ENCODE results near the gene TBX18.

TBX18 gene

DNA sequence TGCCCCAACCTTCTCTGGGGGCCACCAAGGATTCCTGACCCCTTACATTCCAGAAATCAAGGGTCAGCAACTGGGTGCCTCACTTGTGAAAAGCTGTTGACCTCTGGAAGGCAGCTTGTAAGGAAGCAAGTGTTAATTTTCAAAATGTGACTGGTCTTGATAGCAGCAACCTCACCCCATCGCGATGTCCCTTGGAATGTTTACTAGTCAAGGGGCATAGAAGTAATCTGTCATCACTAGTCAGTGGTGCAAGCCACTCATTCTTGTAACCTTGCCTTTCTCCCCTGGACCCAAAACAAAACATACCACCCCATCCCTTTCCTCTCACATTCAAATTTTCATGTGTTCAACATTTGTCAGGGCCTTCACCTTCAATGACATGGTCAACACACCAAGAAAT, 30.5 kb downstream of the TBX18 start:
- no peak for TF ChIP-seq EP300 (IDR thresholded peaks at IDR 0.05; ENCODE audit: borderline replicate concordance)

DNA sequence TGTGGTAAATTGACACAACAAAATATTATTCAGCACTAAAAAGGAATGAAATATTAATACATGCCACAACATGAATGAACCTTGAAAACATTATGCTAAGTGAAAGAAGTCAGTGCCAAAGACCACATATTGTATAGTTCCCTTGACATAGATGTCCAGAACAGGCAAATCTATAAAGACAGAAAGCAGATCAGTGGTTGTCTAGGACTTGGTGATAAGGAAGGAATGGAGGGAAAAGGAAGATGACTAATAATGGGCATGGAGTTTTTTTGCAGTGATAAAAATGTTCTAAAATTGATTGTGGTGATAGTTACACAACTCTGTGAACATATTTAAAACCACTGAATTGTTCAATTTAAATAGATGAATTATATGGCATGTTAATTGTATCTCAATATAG, 32.5 kb downstream of the TBX18 start:
- TF ChIP-seq MAX (IDR thresholded peaks at IDR 0.05): no peak
- TF ChIP-seq TCF12 (IDR thresholded peaks at IDR 0.05; ENCODE audit: low read depth): no peak
- no peak for TF ChIP-seq NFIC (IDR thresholded peaks at IDR 0.05)
- no peak for TF ChIP-seq FOXM1 (IDR thresholded peaks at IDR 0.05; ENCODE audit: borderline replicate concordance, low read depth)
- no peak for TF ChIP-seq EP300 (IDR thresholded peaks at IDR 0.05; ENCODE audit: borderline replicate concordance)
- no peak for TF ChIP-seq RAD21 (IDR thresholded peaks at IDR 0.05; ENCODE audit: low read depth)
- TF ChIP-seq CEBPB (IDR thresholded peaks at IDR 0.05): no peak

GRCh38 chr6:84731401-84731800, 33.0 kb downstream of the TBX18 start:
- TF ChIP-seq, protein P1, sequence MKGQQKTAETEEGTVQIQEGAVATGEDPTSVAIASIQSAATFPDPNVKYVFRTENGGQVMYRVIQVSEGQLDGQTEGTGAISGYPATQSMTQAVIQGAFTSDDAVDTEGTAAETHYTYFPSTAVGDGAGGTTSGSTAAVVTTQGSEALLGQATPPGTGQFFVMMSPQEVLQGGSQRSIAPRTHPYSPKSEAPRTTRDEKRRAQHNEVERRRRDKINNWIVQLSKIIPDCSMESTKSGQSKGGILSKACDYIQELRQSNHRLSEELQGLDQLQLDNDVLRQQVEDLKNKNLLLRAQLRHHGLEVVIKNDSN (IDR thresholded peaks at IDR 0.05): no peak
- no peak for TF ChIP-seq ZBTB7A (IDR thresholded peaks at IDR 0.05; ENCODE audit: low read depth)
- no peak for TF ChIP-seq FOXM1 (IDR thresholded peaks at IDR 0.05; ENCODE audit: borderline replicate concordance, low read depth)
- no peak for TF ChIP-seq YY1 (IDR thresholded peaks at IDR 0.05; ENCODE audit: low read depth)
- TF ChIP-seq NFIC (IDR thresholded peaks at IDR 0.05): no peak
- no peak for TF ChIP-seq TEAD4 (IDR thresholded peaks at IDR 0.05)
- no peak for TF ChIP-seq TAF1 (IDR thresholded peaks at IDR 0.05; ENCODE audit: low read depth)
- no peak for TF ChIP-seq CREB1 (IDR thresholded peaks at IDR 0.05; ENCODE audit: low read depth)
- TF ChIP-seq EP300 (IDR thresholded peaks at IDR 0.05; ENCODE audit: borderline replicate concordance): no peak
- TF ChIP-seq EGR1 (IDR thresholded peaks at IDR 0.05): no peak
- no peak for TF ChIP-seq TCF12 (IDR thresholded peaks at IDR 0.05; ENCODE audit: low read depth)
- no peak for TF ChIP-seq MAX (IDR thresholded peaks at IDR 0.05)
- TF ChIP-seq, protein P2, sequence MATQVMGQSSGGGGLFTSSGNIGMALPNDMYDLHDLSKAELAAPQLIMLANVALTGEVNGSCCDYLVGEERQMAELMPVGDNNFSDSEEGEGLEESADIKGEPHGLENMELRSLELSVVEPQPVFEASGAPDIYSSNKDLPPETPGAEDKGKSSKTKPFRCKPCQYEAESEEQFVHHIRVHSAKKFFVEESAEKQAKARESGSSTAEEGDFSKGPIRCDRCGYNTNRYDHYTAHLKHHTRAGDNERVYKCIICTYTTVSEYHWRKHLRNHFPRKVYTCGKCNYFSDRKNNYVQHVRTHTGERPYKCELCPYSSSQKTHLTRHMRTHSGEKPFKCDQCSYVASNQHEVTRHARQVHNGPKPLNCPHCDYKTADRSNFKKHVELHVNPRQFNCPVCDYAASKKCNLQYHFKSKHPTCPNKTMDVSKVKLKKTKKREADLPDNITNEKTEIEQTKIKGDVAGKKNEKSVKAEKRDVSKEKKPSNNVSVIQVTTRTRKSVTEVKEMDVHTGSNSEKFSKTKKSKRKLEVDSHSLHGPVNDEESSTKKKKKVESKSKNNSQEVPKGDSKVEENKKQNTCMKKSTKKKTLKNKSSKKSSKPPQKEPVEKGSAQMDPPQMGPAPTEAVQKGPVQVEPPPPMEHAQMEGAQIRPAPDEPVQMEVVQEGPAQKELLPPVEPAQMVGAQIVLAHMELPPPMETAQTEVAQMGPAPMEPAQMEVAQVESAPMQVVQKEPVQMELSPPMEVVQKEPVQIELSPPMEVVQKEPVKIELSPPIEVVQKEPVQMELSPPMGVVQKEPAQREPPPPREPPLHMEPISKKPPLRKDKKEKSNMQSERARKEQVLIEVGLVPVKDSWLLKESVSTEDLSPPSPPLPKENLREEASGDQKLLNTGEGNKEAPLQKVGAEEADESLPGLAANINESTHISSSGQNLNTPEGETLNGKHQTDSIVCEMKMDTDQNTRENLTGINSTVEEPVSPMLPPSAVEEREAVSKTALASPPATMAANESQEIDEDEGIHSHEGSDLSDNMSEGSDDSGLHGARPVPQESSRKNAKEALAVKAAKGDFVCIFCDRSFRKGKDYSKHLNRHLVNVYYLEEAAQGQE (IDR thresholded peaks at IDR 0.05; ENCODE audit: low read depth): no peak
- no peak for TF ChIP-seq RAD21 (IDR thresholded peaks at IDR 0.05; ENCODE audit: low read depth)

GRCh38 chr6:84728602-84729001, 35.8 kb downstream of the TBX18 start:
- TF ChIP-seq YY1 (IDR thresholded peaks at IDR 0.05; ENCODE audit: low read depth): no peak
- no peak for TF ChIP-seq TAF1 (IDR thresholded peaks at IDR 0.05; ENCODE audit: low read depth)
- TF ChIP-seq RAD21 (IDR thresholded peaks at IDR 0.05; ENCODE audit: low read depth): peak; percentile 35; the same call in 1 of the 2 replicates

DNA sequence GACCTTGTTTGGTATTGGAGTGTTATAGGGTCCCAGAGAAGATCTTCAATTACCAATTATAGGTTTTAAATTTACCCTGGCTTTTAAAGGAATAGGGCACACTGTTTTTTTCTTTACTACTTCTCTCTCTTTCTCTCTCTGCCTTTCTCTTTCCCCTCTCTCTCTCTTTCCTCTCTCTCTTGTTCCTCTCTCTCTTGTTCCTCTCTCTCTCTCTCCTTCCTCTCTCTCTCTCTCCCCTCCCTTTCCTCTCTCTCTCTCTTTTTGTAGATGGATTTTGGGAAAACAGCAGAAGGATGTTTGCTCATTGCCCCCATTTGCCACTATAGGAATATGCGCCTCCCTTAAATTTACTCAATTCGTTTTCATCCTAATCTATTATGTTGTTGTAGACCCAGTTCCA, 45.2 kb downstream of the TBX18 start:
- no peak for TF ChIP-seq ZBTB7A (IDR thresholded peaks at IDR 0.05; ENCODE audit: low read depth)
- TF ChIP-seq, protein P1 (IDR thresholded peaks at IDR 0.05): no peak
- no peak for TF ChIP-seq NFIC (IDR thresholded peaks at IDR 0.05)
- no peak for TF ChIP-seq RAD21 (IDR thresholded peaks at IDR 0.05; ENCODE audit: low read depth)
- no peak for TF ChIP-seq FOXM1 (IDR thresholded peaks at IDR 0.05; ENCODE audit: borderline replicate concordance, low read depth)
- no peak for TF ChIP-seq EGR1 (IDR thresholded peaks at IDR 0.05)
- TF ChIP-seq MAX (IDR thresholded peaks at IDR 0.05): no peak
- TF ChIP-seq, protein P2 (IDR thresholded peaks at IDR 0.05; ENCODE audit: low read depth): no peak
- no peak for TF ChIP-seq CREB1 (IDR thresholded peaks at IDR 0.05; ENCODE audit: low read depth)
- TF ChIP-seq CEBPB (IDR thresholded peaks at IDR 0.05): no peak
- TF ChIP-seq TAF1 (IDR thresholded peaks at IDR 0.05; ENCODE audit: low read depth): no peak
- no peak for TF ChIP-seq YY1 (IDR thresholded peaks at IDR 0.05; ENCODE audit: low read depth)
- TF ChIP-seq TEAD4 (IDR thresholded peaks at IDR 0.05): no peak
- TF ChIP-seq TCF12 (IDR thresholded peaks at IDR 0.05; ENCODE audit: low read depth): no peak
- TF ChIP-seq EP300 (IDR thresholded peaks at IDR 0.05; ENCODE audit: borderline replicate concordance): no peak

DNA sequence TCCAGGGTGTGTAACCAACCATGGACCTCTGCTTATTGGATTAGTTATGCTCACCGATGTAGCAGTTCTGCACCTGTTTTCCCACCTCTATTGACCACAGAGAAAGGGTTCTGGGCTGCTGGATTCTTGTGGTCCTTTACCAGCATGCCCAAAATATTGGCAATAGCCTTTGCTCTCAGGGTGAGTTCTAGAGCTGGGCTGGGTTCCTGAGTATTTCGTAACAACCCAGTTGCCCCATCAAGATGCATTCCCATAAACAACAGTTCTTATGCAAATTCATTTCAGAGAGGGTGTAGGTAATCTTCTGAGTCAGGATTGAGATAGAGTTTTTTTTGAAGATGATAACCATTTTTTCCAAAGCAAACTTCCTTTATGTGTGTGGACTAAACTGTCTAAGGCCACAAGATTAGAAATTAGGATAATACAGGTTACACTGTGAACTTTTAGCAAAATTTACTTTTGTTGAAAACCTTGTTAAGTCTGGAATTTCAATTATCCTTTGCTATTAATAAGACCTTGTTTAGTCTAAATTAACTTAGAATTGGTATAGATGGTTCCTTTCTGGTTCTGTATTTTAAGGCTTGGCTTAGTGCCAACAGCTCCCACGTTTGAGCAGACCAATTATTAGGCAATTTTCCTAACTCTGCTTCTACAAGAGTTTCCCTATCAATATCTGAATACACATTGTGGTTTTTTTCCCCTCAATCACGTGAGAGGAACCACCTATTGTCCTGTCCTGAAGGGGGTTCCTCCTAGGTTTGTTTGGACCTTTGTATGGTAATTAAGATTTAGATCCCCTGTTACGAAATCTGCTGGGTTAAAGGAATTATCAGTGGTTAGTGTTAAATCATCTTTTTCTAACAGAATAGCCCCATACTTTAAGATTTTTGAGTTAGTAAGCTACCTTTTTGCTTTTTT, 46.1 kb downstream of the TBX18 start:
- TF ChIP-seq RAD21 (IDR thresholded peaks at IDR 0.05; ENCODE audit: low read depth) (no peak), TAF1 (IDR thresholded peaks at IDR 0.05; ENCODE audit: low read depth) (no peak), MAX (IDR thresholded peaks at IDR 0.05) (no peak), CREB1 (IDR thresholded peaks at IDR 0.05; ENCODE audit: low read depth) (no peak), CEBPB (IDR thresholded peaks at IDR 0.05) (no peak), EP300 (IDR thresholded peaks at IDR 0.05; ENCODE audit: borderline replicate concordance) (no peak), ZBTB7A (IDR thresholded peaks at IDR 0.05; ENCODE audit: low read depth) (no peak)
- TF ChIP-seq, protein P1 (IDR thresholded peaks at IDR 0.05): no peak
